GM21529 (cell line): Measurements from ENCODE around the gene CEP95.
A peak's percentile ranks its signal among the peaks of the same experiment; 100 is the strongest.

Source experiments
- ATAC-seq: cut with Tn5 transposase; IDR thresholded peaks from one replicate; pipeline ENCODE4 v1.9.1; 2021; ENCODE audit not compliant: unreplicated experiment

The CEP95 gene

DNA sequence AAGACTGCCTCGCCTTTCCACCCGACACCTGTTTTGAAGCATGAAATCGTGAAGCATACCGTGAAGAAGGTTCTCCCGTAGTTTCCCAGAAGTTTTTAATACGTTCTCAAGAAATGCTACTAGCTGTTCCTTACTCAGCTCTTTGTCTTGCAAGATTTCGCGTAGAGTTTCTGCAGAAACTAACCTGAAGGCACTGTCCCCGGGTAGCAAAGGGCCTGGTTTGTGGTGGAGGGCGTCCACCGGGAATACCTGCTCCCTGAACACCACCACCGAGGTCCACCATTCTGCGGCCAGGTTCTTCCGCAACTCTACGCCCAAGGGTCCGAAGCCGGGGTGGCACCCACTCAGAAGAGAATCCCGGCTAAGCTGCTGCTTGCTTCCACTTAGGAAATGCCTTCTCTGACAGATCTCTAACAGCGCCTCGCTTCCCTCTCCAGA is 10.4 kb upstream of the CEP95 start:
- no peak for ATAC-seq

- ATAC-seq, result peak; percentile 80
Measured at GRCh38 chr17:64496786-64497564, 9.8 kb upstream of the CEP95 start, which contains the start of gene POLG2. POLG2 (minus strand) TSS chr17:64497054; CDS start chr17:64496968, 86 bp downstream.

GRCh38 chr17:64497565-64498035 is 9.2 kb upstream of the CEP95 start:
- ATAC-seq, result no peak

DNA sequence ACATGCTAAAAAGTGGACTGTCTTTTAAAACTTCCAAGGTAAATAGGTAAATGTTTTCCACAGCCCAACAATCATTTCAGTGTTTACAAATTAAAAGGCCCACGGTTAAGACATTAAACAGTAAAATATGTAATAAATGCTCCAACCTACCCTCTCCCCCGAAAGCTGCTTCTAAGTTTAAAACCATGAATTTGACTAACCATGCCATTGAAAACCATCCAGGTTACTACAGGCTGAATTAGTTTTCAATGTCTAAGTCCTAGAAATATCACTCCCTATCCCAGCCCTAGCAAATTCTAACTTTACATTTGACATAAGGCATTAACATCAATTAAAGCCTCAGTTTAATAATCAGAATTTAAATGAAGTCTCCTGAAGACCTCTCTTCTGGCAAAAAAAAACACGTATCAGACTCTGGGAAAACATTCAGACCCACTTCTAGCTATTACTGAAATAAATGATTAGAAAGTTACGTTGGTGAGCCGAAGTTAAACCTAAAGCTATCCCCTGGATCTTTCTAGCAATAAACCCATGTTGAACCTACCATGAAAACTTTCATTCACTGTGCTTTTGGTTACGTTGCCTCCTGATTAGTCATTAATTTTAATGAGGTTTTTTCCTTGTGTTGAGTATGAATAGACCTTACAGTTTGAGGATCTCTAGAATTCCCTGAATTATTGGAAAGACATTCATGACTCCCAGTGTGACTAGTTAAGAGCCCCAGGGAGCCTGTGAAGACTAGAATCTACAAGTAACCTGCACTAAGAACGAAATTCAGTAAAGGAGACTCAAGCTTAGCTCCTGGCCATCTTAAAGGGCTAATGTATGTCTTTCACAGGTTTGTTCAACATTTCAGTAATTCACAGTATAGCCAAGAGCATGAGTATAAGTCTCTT is 8.2 kb upstream of the CEP95 start:
- ATAC-seq, result no peak

GRCh38 chr17:64499805-64500486 is 6.8 kb upstream of the CEP95 start:
- ATAC-seq, result no peak

GRCh38 chr17:64500487-64500859 is 6.3 kb upstream of the CEP95 start:
- no peak for ATAC-seq

- no peak for ATAC-seq
Measured at GRCh38 chr17:64500862-64501765, 5.7 kb upstream of the CEP95 start.

DNA sequence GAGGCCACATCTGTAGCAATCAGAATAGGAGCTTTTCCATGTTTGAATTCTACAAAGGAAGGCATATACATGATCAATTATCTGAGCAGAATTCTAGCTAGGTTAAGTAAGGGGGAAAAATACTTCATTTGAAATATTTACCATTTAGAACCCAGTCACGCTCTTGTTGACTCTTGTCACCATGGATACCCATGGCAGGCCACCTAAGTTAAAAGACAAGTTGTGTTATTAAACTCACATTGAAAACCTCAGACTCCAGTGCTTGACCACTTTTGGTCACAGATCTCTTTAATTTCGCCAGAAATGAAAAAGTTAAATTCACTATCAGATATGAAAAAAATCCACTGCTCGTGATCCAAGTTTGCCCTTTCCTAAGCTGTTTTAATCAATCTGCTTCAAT is 4.8 kb upstream of the CEP95 start:
- ATAC-seq, result no peak

- ATAC-seq, result no peak
Measured at GRCh38 chr17:64502809-64503208, 4.0 kb upstream of the CEP95 start.

DNA sequence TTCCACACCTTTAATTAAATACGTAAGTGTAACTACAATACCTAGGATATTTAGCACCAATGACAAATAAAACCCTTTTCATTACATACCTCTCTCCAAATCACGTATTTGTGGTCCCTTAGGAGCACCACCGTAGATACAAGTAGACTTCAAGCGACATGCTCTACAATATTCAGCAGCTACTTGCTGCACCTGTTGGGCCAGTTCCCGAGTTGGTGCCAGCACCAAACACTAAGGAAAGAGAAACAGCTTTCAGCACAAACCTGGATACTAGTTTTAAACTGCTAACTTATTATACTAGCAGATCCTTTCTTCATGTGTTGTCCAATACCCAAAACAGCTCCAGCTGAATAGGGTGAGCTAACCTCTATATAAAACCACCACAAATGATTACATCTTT is 3.4 kb upstream of the CEP95 start:
- no peak for ATAC-seq

- ATAC-seq, result no peak
Measured at GRCh38 chr17:64503821-64504768, 2.7 kb upstream of the CEP95 start.

DNA sequence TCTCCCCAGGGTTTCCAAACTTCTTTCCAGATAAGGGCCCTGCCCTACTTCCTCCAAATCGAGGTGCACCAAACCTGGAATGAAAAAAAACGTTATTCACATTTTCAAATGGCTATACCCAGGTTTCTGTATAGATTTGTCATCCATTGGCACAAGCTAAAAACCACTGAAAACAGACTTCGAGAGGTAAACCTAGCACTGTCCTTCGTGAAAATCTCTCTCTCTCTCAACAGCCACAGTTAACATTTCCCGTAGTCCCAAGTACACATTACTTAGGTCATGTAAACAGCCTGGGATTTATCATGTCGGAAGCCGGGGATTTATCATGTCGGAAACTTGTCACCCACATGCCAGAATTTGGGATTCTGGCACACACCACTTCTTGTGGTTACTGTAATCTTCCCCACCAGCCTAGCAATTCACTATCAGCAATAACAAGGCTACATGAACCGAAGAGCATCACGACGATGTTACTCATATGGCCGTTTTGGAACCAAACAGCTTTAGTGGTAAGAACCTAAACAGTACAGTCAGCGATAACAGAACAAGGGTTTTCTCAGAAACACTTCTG is 1.9 kb upstream of the CEP95 start:
- ATAC-seq, result no peak

DNA sequence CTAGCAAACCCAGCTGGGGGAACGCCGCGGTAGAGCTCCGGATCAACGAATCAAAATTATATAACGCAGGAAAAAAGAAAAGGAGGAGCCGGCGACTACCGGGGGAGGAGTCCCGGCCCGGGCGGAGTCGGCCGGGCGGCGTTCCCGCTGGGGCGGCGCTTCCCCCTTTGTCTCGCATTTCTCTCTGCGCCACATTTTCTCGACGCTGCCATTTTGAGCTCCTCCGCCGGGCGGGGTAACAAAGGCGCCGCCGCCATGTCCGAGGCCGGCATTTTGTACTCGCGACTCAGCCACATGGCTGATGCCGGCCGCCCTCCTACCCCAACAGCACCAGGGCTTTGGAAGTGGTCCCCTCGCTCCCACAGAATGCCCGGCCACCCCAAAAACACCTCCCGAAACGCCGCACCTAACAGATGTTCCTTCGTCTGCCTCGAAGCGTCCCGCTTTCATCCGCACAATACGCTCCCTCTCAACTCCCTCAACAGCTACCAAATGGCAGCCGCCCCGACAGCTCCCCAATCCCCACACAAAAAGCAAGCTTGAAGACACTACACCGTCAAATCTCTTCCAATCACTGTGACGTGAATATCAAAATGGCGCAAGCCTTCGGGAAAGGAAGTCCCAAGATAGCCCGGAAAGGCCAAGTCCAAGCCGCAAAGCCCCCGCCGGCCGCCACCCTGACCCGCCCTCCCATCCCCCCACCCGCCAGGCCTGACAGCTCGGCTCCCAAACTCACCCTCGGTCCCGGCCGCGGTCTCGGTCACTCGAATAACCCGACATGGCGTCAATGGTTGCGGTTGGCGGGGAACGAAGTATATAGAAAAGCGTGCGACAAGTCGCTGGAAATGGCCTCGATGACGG is 1.2 kb upstream of the CEP95 start:
- ATAC-seq, result no peak

GRCh38 chr17:64506201-64506575 is 589 bp upstream of the CEP95 start, which contains the start of gene DDX5:
DDX5 (minus strand) TSS chr17:64506289; CDS start chr17:64506119, 170 bp downstream.
- peak; percentile 59 for ATAC-seq

DNA sequence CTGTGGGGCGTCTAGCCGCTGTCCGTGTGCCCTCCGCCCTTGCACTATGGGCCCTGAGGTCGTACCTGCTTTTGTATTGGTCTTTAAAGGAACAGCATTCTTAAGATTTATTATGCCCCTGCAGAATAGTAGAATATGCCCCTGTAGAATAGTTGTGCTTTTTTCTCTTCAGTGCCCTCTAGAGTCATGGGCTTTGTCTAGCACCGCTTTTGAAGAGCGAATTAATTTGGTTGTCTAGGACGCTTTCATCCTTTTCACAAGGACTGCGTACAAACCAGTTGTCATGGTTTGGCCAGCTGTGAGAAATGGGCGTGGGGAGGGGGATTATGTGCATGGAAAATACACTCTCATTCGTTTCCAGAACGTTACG is 621 bp downstream of the CEP95 start:
- peak; percentile 22 for ATAC-seq

- no peak for ATAC-seq
Measured at GRCh38 chr17:64508683-64509082, 1.9 kb downstream of the CEP95 start.

DNA sequence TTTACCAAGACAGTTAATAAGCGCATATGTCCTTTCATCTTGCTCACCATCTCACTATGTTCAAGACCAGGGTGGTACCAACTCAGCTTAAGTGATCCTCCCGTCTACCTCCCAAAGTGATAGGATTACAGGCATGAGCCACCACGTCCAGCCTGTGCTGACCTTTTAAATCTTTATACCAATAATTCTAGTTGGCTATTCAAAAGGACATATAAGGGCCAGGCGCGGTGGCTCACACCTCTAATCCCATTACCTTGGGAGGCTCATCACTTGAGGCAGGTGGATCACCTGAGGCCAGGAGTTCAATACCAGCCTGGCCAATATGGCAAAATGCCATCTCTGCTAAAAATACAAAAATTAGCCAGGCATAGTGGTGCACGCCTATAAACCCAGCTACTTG is 2.4 kb downstream of the CEP95 start:
- no peak for ATAC-seq

GRCh38 chr17:64515419-64515818 is 8.6 kb downstream of the CEP95 start:
- ATAC-seq, result no peak
